GM12801 (cell line): ENCODE results near the gene IPCEF1.

Experiments
- TF ChIP-seq, protein P1 (sequence below): IDR thresholded peaks from one replicate; pipeline ENCODE4 v1.5.1; 2011; ENCODE audit warnings: control low read depth; ENCODE audit not compliant: insufficient read length; ENCODE audit errors: extremely low read depth

IPCEF1 gene

DNA sequence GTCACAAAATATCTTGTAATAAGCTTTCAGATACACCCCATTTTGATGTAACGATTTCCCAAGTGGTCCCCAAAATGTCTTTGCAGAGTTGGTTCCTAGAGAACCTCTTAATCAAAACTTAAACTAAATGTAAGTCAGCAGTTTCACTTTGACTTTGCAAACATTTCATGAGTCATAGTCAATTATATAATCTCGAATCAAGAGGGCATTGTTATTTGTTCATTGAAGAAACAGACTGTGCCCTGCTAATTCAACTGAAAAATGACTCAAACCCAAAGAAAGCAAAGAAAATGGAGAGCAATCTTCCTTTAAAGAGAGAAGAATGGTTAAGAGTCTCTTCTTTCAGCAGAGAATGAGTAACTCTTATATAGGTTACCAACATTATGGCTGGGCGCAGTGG lies 58.3 kb downstream of the IPCEF1 start:
- TF ChIP-seq, protein P1, sequence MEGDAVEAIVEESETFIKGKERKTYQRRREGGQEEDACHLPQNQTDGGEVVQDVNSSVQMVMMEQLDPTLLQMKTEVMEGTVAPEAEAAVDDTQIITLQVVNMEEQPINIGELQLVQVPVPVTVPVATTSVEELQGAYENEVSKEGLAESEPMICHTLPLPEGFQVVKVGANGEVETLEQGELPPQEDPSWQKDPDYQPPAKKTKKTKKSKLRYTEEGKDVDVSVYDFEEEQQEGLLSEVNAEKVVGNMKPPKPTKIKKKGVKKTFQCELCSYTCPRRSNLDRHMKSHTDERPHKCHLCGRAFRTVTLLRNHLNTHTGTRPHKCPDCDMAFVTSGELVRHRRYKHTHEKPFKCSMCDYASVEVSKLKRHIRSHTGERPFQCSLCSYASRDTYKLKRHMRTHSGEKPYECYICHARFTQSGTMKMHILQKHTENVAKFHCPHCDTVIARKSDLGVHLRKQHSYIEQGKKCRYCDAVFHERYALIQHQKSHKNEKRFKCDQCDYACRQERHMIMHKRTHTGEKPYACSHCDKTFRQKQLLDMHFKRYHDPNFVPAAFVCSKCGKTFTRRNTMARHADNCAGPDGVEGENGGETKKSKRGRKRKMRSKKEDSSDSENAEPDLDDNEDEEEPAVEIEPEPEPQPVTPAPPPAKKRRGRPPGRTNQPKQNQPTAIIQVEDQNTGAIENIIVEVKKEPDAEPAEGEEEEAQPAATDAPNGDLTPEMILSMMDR: no peak

- TF ChIP-seq, protein P1: no peak
Observed at GRCh38 chr6:154297721-154298120, 58.9 kb downstream of the IPCEF1 start.

- TF ChIP-seq, protein P1: no peak
Observed at GRCh38 chr6:154297210-154297609, 59.4 kb downstream of the IPCEF1 start.

DNA sequence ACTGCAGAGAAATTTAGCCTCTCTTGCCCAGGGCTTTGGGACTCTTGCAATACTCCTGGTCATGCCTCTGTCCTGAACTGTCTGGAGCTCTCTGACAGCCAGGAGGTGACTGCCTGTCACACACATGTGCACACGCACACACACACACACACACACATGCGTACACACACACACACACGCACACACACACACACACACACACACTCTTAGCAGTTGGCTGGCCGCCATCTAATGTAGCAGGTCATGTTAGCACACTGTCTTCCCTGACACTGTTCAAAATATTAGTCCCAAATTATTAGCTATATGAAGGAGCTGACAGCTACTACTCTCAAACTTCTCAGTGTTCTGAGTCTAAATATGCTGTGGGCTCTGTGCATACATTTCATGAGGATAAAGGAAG lies 60.9 kb downstream of the IPCEF1 start:
- TF ChIP-seq, protein P1: no peak

DNA sequence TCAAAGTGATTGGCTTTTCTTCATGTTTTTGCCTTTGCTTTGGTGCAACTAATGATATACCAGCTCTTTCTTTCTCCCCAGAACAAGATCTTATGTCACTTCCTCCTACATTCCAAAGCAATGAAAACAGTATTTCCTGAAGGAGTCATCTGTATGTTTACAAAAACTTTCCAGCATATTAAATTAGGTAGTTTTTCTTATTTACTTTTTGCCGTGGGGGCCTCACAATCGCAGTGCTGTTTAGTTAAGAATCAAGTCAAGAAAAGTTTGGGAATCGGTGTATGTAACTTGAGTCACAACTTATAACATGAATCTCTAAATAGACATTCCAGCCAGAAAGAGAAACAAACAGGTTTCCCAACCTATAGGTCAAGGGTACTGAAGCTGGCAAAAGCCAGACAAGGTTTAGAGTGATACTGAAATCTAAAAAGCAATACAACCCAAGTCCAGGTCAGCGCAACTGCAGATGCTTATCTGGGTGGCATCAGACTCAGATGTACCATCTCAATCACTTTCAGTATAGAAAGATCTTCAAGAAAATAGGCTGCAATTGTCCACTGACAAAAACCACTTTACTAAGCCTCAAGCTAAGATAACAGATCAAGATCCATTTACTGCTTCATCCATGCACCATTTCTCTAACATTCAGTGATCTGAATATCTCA lies 63.6 kb downstream of the IPCEF1 start:
- TF ChIP-seq, protein P1: no peak

GRCh38 chr6:154292066-154292465 lies 64.5 kb downstream of the IPCEF1 start:
- TF ChIP-seq, protein P1: no peak

- TF ChIP-seq, protein P1: no peak
Observed at GRCh38 chr6:154289818-154290508, 66.6 kb downstream of the IPCEF1 start.
